Activated CD8-positive, alpha-beta memory T cell treated with anti-CD3 and anti-CD28 coated beads for 24 hours (primary cell): ENCODE data around the gene ETAA1.

Experiments used
- DNase-seq: peaks from one replicate; pipeline ENCODE4 v3.0.0-alpha.2; 2020

ETAA1 gene

GRCh38 chr2:67445652-67446268, 48.6 kb downstream of the ETAA1 start:
- DNase-seq = no peak

- DNase-seq = no peak
These were observed 49.4 kb downstream of the ETAA1 start for GRCh38 chr2:67446491-67446911.

- DNase-seq = no peak
These were observed 51.5 kb downstream of the ETAA1 start for GRCh38 chr2:67448648-67449047.

- DNase-seq = no peak
These were observed 54.1 kb downstream of the ETAA1 start for GRCh38 chr2:67451086-67451832.

GRCh38 chr2:67453310-67453709, 56.2 kb downstream of the ETAA1 start:
- DNase-seq = no peak

- DNase-seq = no peak
These were observed 58.3 kb downstream of the ETAA1 start for GRCh38 chr2:67455219-67456142.

GRCh38 chr2:67456428-67456827, 59.3 kb downstream of the ETAA1 start:
- DNase-seq = no peak

GRCh38 chr2:67457699-67458098, 60.6 kb downstream of the ETAA1 start:
- DNase-seq = no peak

- no peak for DNase-seq
These were observed 62.6 kb downstream of the ETAA1 start for GRCh38 chr2:67459761-67460160.
